Tibial artery (tissue), 4 donors: ENCODE results near the gene PSKH1.
A peak's percentile ranks its signal among the peaks of the same experiment; 100 is the strongest.

ENCODE experiments used
- DNase-seq, 2 donors: peaks; one replicate each; pipeline ENCODE4 v3.0.0-alpha.2; 2019
- H3K27ac ChIP-seq, 2 donors: fragments of 200-600 bp; sonication (generic) in 1 of 2; 1 replicate in 1 of 2; 2 replicates in 1 of 2; pipeline ENCODE4 v1.5.1; 2018 to 2019; ENCODE audit warnings: mild to moderate bottlenecking in 1 of 2
- H3K27me3 ChIP-seq, 2 donors: fragments of 200-600 bp; sonication (generic) in 1 of 2; one replicate each; pipeline versions ENCODE4 v1.5.1 to v1.6.0; 2016 to 2019
- H3K36me3 ChIP-seq, 3 donors: fragments of 200-600 bp; sonication (generic) in 2 of 3; one replicate each; pipeline ENCODE4 v1.5.1; 2016 to 2019; ENCODE audit warnings: mild to moderate bottlenecking in 2 of 3
- H3K4me1 ChIP-seq, 4 donors: fragments of 200-600 bp; sonication (generic) in 2 of 4; 1 replicate in 3 of 4; 2 replicates in 1 of 4; pipeline ENCODE4 v1.5.1; 2016 to 2019
- H3K4me3 ChIP-seq, 2 donors: fragments of 200-600 bp; sonication (generic) in 1 of 2; 1 replicate in 1 of 2; 2 replicates in 1 of 2; pipeline ENCODE4 v1.5.1; 2018 to 2019; ENCODE audit warnings: mild to moderate bottlenecking in 2 of 2
- H3K9me3 ChIP-seq, 3 donors: fragments of 200-600 bp; sonication (generic) in 1 of 3; one replicate each; pipeline ENCODE4 v1.5.1; 2016 to 2019
- intact Hi-C: fragments of 100-400 bp; cut with DNase I; formaldehyde crosslinking; loops from one replicate; pipeline ENCODE4 v1.15.0; 2023; ENCODE audit warnings: low total_unique reads
- TF ChIP-seq, protein P1 (sequence below), 2 experiments: fragments of 200-600 bp in 1 of 2; fragments of 450-650 bp in 1 of 2; IDR thresholded peaks; one replicate each; pipeline ENCODE4 v1.5.1; 2017 to 2019; ENCODE audit warnings: antibody characterized with exemption in 2 of 2, mild to moderate bottlenecking in 1 of 2, moderate library complexity in 1 of 2

Gene PSKH1

DNA sequence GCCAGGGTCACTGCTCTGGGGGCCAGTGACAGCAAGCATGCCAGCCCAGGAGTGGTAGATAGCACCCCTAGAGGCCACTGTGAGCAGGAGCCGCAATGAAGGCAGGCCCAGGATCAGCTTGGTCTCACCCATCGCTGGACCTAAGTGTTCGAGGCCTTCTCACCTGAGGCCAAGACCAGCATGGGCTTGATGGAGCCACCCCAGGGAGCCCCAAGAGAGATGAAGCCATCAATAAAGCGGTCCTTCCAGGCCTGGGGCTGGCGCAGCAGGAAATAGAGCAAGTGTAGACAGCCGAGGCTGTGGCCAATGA, 49.1 kb downstream of the PSKH1 start:
- H3K4me1 ChIP-seq: peaks cover 0 to 28% (median 22%) of the 10 kb centered on the region in 4 donors
- no peaks in the 10 kb centered on the region for H3K9me3 ChIP-seq
- peak in 1 of 2 donors; percentile 25 for DNase-seq
- H3K36me3 ChIP-seq: peaks cover 49 to 68% (median 54%) of the 10 kb centered on the region in 3 donors
- H3K27ac ChIP-seq: peak overlapping the region in 1 of 2 donors; percentile 20
- H3K4me3 ChIP-seq: no peak overlapping the region
- no peaks in the 10 kb centered on the region for H3K27me3 ChIP-seq
- TF ChIP-seq, protein P1, sequence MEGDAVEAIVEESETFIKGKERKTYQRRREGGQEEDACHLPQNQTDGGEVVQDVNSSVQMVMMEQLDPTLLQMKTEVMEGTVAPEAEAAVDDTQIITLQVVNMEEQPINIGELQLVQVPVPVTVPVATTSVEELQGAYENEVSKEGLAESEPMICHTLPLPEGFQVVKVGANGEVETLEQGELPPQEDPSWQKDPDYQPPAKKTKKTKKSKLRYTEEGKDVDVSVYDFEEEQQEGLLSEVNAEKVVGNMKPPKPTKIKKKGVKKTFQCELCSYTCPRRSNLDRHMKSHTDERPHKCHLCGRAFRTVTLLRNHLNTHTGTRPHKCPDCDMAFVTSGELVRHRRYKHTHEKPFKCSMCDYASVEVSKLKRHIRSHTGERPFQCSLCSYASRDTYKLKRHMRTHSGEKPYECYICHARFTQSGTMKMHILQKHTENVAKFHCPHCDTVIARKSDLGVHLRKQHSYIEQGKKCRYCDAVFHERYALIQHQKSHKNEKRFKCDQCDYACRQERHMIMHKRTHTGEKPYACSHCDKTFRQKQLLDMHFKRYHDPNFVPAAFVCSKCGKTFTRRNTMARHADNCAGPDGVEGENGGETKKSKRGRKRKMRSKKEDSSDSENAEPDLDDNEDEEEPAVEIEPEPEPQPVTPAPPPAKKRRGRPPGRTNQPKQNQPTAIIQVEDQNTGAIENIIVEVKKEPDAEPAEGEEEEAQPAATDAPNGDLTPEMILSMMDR (IDR thresholded peaks at IDR 0.05): peak; percentile 47 to 62
- intact Hi-C loops: no loop called here

DNA sequence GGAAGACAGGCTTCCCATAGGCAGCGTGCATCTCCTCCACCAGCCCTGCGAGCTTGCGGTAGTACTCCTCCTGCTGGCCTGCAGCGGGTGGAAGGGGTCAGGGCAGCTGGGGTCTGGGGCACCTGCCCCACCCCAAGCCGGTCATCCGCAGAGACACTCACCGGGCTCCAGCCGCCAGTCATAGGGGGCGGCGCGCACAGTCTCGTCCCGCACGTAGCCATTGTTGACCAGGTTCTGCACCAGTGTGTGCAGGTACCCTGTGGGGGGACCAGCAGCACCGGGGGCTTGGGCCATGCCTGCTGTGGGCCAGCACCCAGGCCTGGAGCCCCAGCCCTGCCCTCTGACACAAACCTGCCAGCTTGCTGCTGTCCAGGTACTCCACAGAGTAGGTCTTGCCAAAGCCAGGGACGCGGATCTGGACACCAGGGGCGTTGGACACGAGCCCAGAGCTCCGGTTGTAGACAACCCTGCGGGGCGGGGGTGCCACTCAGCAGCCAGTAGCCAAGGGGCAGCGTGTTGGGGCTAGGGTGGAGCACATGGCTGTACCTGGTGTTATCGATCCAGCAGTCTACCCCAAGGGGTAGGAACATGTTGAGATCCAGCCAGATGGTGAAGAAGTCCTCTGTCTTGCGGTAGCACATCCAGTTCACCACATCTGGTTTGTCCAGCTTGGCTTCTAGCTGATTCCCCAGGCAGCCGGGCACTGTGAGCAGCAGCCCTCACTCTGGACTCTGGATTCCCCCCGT, 49.6 kb downstream of the PSKH1 start:
- peaks cover 54 to 73% (median 59%) of the 10 kb centered on the region in 3 donors for H3K36me3 ChIP-seq

DNA sequence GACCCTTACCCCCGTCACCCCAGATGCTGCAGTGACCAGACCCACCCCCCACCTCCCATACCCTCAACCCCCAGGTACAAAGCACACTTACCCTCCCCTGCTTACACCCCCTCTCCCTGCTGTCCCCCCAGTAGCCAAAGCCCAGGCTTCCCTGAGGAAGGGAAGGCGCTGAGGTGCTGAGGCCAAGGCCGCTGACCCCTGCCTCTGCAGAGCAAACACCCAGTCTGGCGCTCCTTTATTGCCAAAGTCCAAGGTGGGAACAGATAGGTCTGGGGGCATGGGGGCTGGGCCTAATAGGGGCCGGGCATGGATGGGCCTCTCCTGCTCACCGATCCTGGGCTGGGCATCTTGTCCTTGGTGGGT, 50.2 kb downstream of the PSKH1 start:
- Histone ChIP-seq H3K36me3 (peaks cover 60 to 79% (median 65%) of the 10 kb centered on the region in 3 donors), H3K4me1 (peaks cover 0 to 23% (median 18%) of the 10 kb centered on the region in 4 donors), H3K9me3 (no peaks in the 10 kb centered on the region), H3K4me3 (no peak overlapping the region), H3K27ac (peak overlapping the region; percentile 80 to 83), H3K27me3 (no peaks in the 10 kb centered on the region)
- intact Hi-C loops: no loop called here
- peak in 1 of 2 donors; percentile 16 for DNase-seq
- TF ChIP-seq, protein P1 (IDR thresholded peaks at IDR 0.05): no peak

More for the DNA sequence above, 49.6 kb downstream of the PSKH1 start:
- Histone ChIP-seq H3K4me3 (no peak overlapping the region), H3K9me3 (no peaks in the 10 kb centered on the region), H3K4me1 (peaks cover 0 to 23% (median 18%) of the 10 kb centered on the region in 4 donors), H3K27me3 (no peaks in the 10 kb centered on the region), H3K27ac (peak overlapping the region in 1 of 2 donors; percentile 20)
- DNase-seq: peak in 1 of 2 donors; percentile 23
- TF ChIP-seq, protein P1 (IDR thresholded peaks at IDR 0.05): no peak
- intact Hi-C loops: no loop called here

DNA sequence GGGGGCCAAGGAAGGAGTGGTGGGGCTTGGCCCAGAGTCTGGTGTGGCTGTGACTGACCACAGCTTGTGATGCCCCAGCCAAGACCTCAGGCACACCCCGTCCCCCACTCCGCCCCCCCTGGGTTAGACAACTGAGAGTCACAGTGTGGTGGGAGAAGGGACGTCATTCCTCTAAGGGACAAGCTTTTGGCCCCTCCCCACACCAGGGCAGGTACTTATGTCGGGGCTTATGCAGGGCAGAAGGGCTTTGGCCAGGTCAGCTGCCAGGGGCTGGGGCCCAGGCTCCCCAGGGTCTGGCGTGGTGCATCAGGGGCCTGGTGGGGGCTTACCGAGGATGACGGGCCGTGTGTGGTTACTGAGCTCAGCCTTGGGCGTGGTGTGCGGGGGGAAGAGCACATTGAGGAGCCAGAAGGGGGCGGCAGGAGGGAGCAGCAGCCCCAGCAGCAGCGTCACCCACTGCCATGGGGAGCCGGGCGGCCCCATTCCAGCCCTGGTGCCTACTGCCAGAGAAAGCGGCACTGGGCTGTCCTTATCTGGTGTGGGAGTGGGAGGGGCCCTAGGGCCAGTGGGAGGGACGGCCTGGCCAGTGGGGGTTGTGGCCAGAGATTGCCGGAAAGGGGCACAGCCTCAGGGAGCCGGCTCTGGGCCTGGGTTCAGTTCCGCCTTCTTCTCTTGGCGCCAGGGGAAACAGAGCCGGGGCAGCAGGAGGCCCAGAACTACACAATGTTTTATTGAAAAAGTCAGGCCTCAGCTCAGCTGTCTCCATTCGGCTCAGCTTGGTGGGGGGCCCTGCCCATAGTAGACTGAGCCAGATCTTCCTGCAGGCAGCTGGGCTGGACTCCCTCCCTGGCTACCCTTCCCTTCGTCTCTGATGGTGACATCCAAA, 50.8 kb downstream of the PSKH1 start, which contains the start of gene LCAT:
Gene LCAT (minus strand): TSS at position 502 of the 886 bp plus-strand sequence. CDS start 19 bp downstream, at position 483.
- H3K4me1 ChIP-seq: peaks cover 0 to 23% (median 18%) of the 10 kb centered on the region in 4 donors
- H3K27me3 ChIP-seq: no peaks in the 10 kb centered on the region
- TF ChIP-seq, protein P1 (IDR thresholded peaks at IDR 0.05): no peak
- peak; percentile 80 to 94 for DNase-seq
- intact Hi-C loops: no loop called here
- H3K9me3 ChIP-seq: no peaks in the 10 kb centered on the region
- peaks cover 66 to 85% (median 71%) of the 10 kb centered on the region in 3 donors for H3K36me3 ChIP-seq
- peak within 1 kb of the TSS; percentile 80 to 83 for H3K27ac ChIP-seq
- no peak within 1 kb of the TSS for H3K4me3 ChIP-seq

DNA sequence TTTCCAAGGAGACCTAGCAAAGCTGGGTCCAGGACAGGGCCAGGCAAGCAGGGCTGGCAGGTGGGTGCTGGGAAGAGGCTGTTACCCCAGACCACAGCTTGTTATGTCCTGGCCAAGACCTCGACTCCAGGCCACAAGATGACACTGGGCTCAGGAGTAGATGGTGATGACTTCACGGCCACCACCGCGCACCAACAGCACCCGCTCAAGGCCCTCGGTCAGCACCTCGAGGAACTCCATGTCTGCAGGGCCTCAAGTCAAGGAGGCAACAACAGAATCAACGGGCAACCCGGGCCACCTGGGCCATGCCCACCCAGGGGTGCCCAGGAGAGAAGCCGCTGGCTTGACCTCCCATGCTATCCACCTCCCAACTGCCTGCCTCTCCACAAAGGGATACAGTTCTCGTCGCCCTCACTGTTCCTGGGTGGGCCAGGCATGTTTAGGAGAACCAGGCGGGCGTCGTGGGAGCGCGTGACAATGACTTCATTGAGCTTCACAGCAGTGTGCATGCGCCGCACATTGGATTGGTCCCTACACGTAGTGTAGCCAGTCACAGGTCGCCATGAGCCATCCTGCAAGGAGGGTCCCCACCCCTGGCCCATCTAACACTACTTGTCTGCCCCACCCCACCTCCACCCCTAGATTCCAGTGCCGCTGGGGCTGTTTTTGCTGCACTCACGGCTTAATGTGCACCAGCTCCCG, 51.8 kb downstream of the PSKH1 start:
- H3K27ac ChIP-seq: peak overlapping the region; percentile 80 to 83
- TF ChIP-seq, protein P1 (IDR thresholded peaks at IDR 0.05): no peak
- peak in 1 of 2 donors; percentile 19 for DNase-seq
- intact Hi-C loops: no loop called here
- no peak overlapping the region for H3K4me3 ChIP-seq
- H3K9me3 ChIP-seq: no peaks in the 10 kb centered on the region
- peaks cover 72 to 89% (median 76%) of the 10 kb centered on the region in 3 donors for H3K36me3 ChIP-seq
- no peaks in the 10 kb centered on the region for H3K27me3 ChIP-seq
- H3K4me1 ChIP-seq: peaks cover 0 to 23% (median 18%) of the 10 kb centered on the region in 4 donors
